Esophagus (tissue), 2 donors: ENCODE measurements around the gene SLC7A1. TPM values are rescaled to one million over a fixed set of nuclear protein-coding genes. Genes with fewer than 3 reads are reported as not detected.
"Not testable (repeated sequence)": the region's sequence is repeated elsewhere in the genome, so short reads cannot be mapped to it uniquely, and the experiment has no call there.

Source experiments
- H3K27ac ChIP-seq, 2 donors: one replicate each; pipeline ENCODE4 v1.5.1; 2013; ENCODE audit warnings: low read depth in 2 of 2, mild to moderate bottlenecking in 2 of 2, inconsistent platforms in 1 of 2, low read length in 1 of 2, moderate library complexity in 1 of 2
- H3K27me3 ChIP-seq, 2 donors: one replicate each; pipeline ENCODE4 v1.6.1; 2013; ENCODE audit warnings: low read length in 2 of 2, control low read depth in 1 of 2, mild to moderate bottlenecking in 1 of 2; ENCODE audit not compliant: insufficient read depth in 2 of 2, control insufficient read depth in 1 of 2
- H3K36me3 ChIP-seq, 2 donors: one replicate each; pipeline ENCODE4 v1.6.1; 2013; ENCODE audit warnings: low read length in 1 of 2; ENCODE audit not compliant: control insufficient read depth in 2 of 2, insufficient read depth in 2 of 2
- H3K4me1 ChIP-seq, 2 donors: one replicate each; pipeline ENCODE4 v1.6.1; 2013; ENCODE audit warnings: low read length in 1 of 2; ENCODE audit not compliant: control insufficient read depth in 2 of 2, insufficient read depth in 2 of 2
- H3K4me3 ChIP-seq, 2 donors: one replicate each; pipeline ENCODE4 v1.5.1; 2013; ENCODE audit warnings: low read length in 2 of 2, mild to moderate bottlenecking in 2 of 2, low read depth in 1 of 2, moderate library complexity in 1 of 2
- H3K9me3 ChIP-seq, 2 donors: one replicate each; pipeline ENCODE4 v1.6.1; 2013; ENCODE audit warnings: mild to moderate bottlenecking in 2 of 2, low read depth in 1 of 2, low read length in 1 of 2, moderate library complexity in 1 of 2; ENCODE audit not compliant: control insufficient read depth in 2 of 2, insufficient read depth in 1 of 2
- WGBS, 2 donors: extraction: QIAGEN DNeasy Blood & Tissue Kit; methylation state at CpG; one replicate each; pipeline ENCODE4 v1.1.7; 2013; 5-methylcytosine and 5-hydroxymethylcytosine counted together
- polyA plus RNA-seq, 2 donors: library from polyadenylated mRNA; stranded (reverse); fragments of 200-250 nt; gene quantifications; one replicate each; pipeline ENCODE4 v1.2.3, GENCODE V29; 2013
- donor health status: healthy with polysubstance abuse.
- donor health status: Bipolar disorder and iron deficiency.

Gene SLC7A1
- polyA plus RNA-seq: 10 to 100 TPM; 34.9 to 51.2 TPM

- Histone ChIP-seq H3K4me3 (peak within 1 kb of the TSS; percentile 84 to 92), H3K36me3 (no peaks in the 10 kb centered on the region)
- WGBS, 2 donors: 0 to 1% methylated on average over 36 to 98 of the region's 98 CpGs
Observed at GRCh38 chr13:29595380-29596063, at the start of gene SLC7A1. Gene SLC7A1, minus strand, starts transcription at chr13:29595688. Its CDS starts 59,500 bp downstream, at chr13:29536188.

DNA sequence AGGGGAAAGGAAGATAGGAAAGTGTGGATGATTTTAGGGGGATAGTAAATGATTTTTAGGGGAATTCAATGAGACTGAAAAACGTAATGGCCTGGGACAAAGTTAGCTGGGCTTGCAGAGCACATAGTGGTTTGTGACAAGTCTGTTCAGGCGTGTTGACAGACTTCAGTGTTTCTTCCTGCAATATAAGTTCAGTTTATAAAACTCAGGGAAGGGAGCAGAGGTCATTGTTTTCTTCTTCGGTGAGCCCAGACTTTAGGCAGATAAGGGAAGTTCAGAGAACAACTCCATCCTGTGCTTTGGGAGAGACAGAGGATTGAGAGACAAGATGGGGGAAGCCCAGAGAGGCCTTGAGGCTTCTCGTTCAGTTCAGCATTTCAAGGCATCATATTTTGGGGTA is 45.2 kb upstream of the SLC7A1 start:
- H3K9me3 ChIP-seq: no peaks in the 10 kb centered on the region
- WGBS, 2 donors: 64 to 71% methylated on average over 4 of the region's 4 CpGs
- no peaks in the 10 kb centered on the region for H3K36me3 ChIP-seq
- no peaks in the 10 kb centered on the region for H3K4me1 ChIP-seq
- no peak overlapping the region for H3K27ac ChIP-seq
- no peaks in the 10 kb centered on the region for H3K27me3 ChIP-seq
- no peak overlapping the region for H3K4me3 ChIP-seq

More at GRCh38 chr13:29595380-29596063, at the start of gene SLC7A1:
- Histone ChIP-seq H3K27ac (peak within 1 kb of the TSS; percentile 95 to 96), H3K27me3 (no peaks in the 10 kb centered on the region), H3K4me1 (no peaks in the 10 kb centered on the region), H3K9me3 (no peaks in the 10 kb centered on the region)

GRCh38 chr13:29636831-29637230 is 41.3 kb upstream of the SLC7A1 start:
- H3K36me3 ChIP-seq, H3K27me3 ChIP-seq, H3K4me3 ChIP-seq, H3K4me1 ChIP-seq, H3K9me3 ChIP-seq, H3K27ac ChIP-seq: not testable (repeated sequence)
- WGBS, 2 donors: 90 to 94% methylated on average over 4 of the region's 4 CpGs

DNA sequence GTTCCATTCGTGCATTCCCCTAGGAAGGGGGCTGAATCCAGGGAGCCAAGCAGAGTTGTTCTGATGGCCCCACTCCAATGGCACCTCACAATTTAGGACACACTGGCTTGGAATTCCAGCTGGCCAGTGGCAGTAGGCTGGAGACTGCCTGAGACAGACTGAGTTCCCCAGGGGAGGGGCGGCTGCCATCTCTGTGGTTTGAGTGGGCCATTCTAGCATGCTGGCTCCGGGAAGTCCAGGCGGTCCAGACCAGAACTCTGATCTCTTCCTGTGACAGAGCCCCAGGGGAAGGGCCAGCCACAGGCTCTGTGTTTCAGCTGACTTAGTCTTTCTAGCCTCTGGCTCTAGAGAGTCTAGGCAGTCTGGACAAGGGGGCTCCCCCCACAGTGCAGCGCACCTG is 29.5 kb upstream of the SLC7A1 start:
- no peak overlapping the region for H3K4me3 ChIP-seq
- H3K27me3 ChIP-seq: no peaks in the 10 kb centered on the region
- 86 to 92% methylated on average over 5 of the region's 5 CpGs for WGBS, 2 donors
- no peaks in the 10 kb centered on the region for H3K36me3 ChIP-seq
- H3K4me1 ChIP-seq: no peaks in the 10 kb centered on the region
- H3K9me3 ChIP-seq: no peaks in the 10 kb centered on the region
- H3K27ac ChIP-seq: no peak overlapping the region

DNA sequence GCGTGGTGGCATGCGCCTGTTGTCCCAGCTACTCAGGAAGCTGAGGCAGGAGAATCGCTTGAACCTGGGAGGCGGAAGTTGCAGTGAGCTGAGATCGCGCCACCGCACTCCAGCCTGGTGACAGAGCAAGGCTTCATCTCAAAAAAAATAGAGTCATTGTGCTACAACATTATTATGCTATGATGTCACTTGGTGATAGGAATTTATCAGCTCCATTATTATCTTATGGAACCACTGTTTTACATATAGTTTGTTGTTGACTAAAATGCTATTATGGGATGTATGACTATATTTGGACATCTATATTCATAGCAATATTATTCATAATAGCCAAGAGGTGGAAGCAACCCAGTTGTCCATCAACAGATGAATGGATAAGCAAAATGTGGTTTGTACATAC is 26.4 kb upstream of the SLC7A1 start:
- H3K36me3 ChIP-seq: no peaks in the 10 kb centered on the region
- no peak overlapping the region for H3K27ac ChIP-seq
- H3K9me3 ChIP-seq: no peaks in the 10 kb centered on the region
- 95 to 97% methylated on average over 7 of the region's 7 CpGs for WGBS, 2 donors
- no peak overlapping the region for H3K4me3 ChIP-seq
- H3K27me3 ChIP-seq: no peaks in the 10 kb centered on the region
- no peaks in the 10 kb centered on the region for H3K4me1 ChIP-seq

DNA sequence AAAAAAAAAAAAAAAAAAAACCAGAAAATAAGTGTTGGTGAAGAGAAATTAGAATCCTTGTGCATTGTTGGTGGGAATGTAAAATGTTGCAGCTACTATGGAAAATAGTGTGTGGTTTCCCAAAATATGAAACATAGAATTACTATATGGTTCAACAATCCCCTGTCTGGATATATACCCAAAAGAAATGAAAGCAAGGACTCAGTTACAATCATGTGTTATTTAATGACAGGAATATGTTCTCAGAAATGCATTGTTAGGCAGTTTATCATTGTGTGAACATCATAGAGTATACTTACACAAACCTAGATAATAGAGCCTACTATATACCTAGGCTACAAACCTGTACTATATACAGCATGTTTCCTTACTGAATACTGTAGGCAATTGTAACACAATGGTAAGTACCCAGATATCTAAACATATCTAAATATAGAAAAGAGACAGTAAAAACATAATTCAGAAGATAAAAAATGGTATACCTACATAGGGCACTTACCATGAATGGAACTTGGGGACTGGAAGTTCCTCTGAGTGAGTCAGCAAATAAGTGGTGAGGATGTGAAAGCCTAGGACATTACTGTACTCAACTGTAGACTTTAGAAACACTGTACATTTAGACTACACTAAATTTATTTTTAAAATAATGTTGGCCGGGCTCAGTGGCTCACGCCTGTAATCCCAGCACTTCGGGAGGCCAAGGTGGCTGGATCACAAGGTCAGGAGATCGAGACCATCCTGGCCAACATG is 25.7 kb upstream of the SLC7A1 start:
- Histone ChIP-seq H3K4me3 (no peak overlapping the region), H3K4me1 (no peaks in the 10 kb centered on the region), H3K9me3 (no peaks in the 10 kb centered on the region), H3K27me3 (no peaks in the 10 kb centered on the region), H3K36me3 (no peaks in the 10 kb centered on the region), H3K27ac (no peak overlapping the region)
- 96 to 98% methylated on average over 4 of the region's 4 CpGs for WGBS, 2 donors

- H3K27me3 ChIP-seq: no peaks in the 10 kb centered on the region
- no peaks in the 10 kb centered on the region for H3K36me3 ChIP-seq
- H3K4me3 ChIP-seq: no peak overlapping the region
- H3K9me3 ChIP-seq: no peaks in the 10 kb centered on the region
- H3K4me1 ChIP-seq: no peaks in the 10 kb centered on the region
- no peak overlapping the region for H3K27ac ChIP-seq
Observed at GRCh38 chr13:29619995-29620394, 24.5 kb upstream of the SLC7A1 start.

DNA sequence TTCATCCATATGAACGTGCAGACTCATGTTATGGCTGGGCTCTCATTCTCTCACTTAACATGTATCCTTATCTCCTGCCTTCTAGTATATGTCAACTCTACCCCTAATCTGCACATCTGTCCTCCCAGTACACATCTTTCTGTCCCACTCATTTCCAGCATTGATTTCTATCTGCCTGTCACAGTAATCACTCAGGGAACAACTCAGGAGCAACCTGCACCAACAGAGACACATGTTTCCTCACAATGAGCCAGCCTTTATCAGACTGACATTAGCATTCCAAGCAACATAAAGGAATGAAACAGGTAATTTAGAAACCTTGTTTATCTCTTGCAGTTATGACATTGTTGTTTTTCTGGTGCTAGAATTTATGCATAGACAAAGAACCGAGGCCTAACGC is 17.6 kb upstream of the SLC7A1 start:
- Histone ChIP-seq H3K4me1 (no peaks in the 10 kb centered on the region), H3K36me3 (no peaks in the 10 kb centered on the region), H3K9me3 (no peaks in the 10 kb centered on the region), H3K4me3 (no peak overlapping the region), H3K27ac (no peak overlapping the region), H3K27me3 (no peaks in the 10 kb centered on the region)
- WGBS, 2 donors: 77% methylated on average over 3 of the region's 3 CpGs

GRCh38 chr13:29607465-29607864 is 12.0 kb upstream of the SLC7A1 start:
- no peak overlapping the region for H3K4me3 ChIP-seq
- H3K4me1 ChIP-seq: no peaks in the 10 kb centered on the region
- no peaks in the 10 kb centered on the region for H3K27me3 ChIP-seq
- H3K27ac ChIP-seq: no peak overlapping the region
- no peaks in the 10 kb centered on the region for H3K9me3 ChIP-seq
- WGBS, 2 donors: 85 to 95% methylated on average over 1 of the region's 1 CpG
- no peaks in the 10 kb centered on the region for H3K36me3 ChIP-seq
